ENCODE measurements around the gene UROS.

GRCh38 chr10:125827133-125827532, 4.1 kb upstream of the UROS start:
- no peak for TF ChIP-seq POLR2AphosphoS5 (IDR thresholded peaks at IDR 0.05)
- TF ChIP-seq CTCF (IDR thresholded peaks at IDR 0.05) = no peak
- no peak for TF ChIP-seq POLR2A (IDR thresholded peaks at IDR 0.05; ENCODE audit: low read depth)
- no peak for TF ChIP-seq EP300 (IDR thresholded peaks at IDR 0.05)
